GM21515 (cell line): ENCODE measurements around the gene CTSC.

Experiments used
- ATAC-seq: cut with Tn5 transposase; IDR thresholded peaks from one replicate; pipeline ENCODE4 v1.9.1; 2021; ENCODE audit not compliant: unreplicated experiment

The CTSC gene

DNA sequence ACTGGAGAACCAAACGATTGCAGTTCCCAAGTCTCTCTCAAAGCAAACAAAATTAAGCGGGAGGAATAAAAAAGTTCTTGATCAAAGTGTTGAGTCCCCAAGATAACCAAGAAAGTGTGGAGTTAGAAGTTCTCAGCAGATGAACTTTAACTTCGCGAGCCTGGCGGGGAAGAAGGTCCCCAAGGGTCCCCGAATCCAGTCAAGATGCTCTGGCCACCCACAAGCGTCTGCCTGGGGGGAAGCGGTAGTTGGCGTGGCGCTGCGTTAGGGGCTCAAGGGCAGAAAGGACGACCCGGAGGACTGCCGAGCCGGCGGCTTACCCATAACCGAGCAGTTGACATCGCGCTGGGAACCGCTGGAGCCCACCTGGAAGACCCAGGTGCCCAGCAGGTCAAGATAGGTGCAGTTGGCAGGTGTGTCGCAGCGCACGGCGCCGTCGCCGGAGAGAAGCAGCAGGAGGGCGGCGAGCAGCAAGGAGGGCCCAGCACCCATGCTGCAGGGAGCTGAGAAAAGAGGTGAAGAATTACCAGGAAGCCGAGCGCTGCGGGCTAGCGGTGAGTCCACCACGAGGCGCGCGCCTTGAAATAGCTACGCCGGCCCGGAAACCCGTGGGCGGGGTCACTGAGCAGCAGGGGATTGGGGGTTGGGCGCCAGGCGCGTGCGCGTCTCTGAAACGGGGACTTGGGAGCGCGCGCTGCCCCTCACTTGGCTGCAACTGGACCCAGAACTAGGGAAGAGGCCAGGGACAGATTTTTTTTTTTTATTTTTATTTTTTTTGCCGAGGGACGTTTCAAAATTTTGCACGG is at the start of gene CTSC:
CTSC (minus strand) TSS at position 556 of the 806 bp plus-strand sequence; CDS start at position 492, 64 bp downstream.
- ATAC-seq: peak; percentile 93

- ATAC-seq: no peak
Measured at GRCh38 chr11:88384669-88385005, 47.1 kb upstream of the CTSC start.

- ATAC-seq: no peak
Measured at GRCh38 chr11:88384004-88384668, 46.6 kb upstream of the CTSC start.

DNA sequence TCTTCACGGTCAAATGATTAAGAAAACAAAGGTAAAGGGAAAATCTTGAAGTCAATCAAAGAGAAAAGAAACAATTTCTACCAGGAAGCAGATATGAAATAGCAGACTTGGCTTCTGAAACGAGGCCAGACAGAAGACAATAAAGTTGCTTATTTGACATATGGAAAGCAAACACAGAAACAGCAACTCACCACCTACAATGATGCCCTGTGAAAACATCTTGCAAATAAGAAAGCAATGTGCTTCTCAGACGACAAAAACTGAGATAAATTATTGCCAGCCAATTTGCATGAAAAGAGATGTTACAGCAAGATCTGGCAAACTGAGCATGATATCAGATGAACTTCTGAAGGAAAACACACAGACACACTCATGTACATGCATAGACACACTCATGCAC is 45.9 kb upstream of the CTSC start:
- no peak for ATAC-seq

- no peak for ATAC-seq
Measured at GRCh38 chr11:88379130-88379529, 41.6 kb upstream of the CTSC start.

- ATAC-seq: no peak
Measured at GRCh38 chr11:88378422-88379066, 41.0 kb upstream of the CTSC start.

DNA sequence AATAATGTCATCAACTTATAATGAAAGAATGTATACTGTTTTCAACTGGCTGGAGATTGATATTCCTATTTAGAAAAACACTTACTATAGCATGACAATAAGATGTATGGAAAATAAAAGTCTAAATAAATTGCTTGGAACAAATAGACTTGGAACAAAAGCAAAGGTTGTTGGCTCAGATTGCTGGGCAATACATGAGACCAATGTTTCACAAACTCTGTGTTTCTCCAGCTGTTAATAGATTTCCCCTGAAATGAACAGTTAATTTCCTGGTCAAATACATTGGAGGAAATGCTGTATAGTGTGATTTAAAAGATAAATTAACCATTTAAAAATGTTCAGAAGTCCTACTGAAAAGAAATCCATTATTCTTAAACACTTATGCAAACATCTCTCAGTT is 40.1 kb upstream of the CTSC start:
- no peak for ATAC-seq

GRCh38 chr11:88377144-88377543 is 39.6 kb upstream of the CTSC start:
- ATAC-seq: no peak

GRCh38 chr11:88375927-88376470 is 38.5 kb upstream of the CTSC start:
- no peak for ATAC-seq

GRCh38 chr11:88370782-88371181 is 33.2 kb upstream of the CTSC start:
- no peak for ATAC-seq

DNA sequence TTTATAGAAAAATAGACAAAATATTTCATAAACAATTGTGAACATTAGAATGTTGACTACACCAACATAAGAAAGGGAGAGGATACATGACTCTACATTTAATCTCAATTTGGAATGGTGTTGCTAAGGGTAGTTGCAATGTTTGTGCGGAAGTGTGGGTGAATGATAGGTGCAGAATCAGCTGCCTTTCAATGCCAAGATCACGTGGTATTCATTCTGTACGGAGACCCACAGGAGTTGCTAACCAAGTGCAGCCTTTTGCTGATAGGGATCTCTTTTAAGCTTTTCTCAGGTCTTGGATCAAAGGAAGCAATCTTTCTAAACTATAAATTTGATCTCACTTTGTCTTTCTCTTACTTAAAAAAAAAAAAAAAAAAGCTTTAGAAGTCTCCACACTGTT is 29.8 kb upstream of the CTSC start:
- ATAC-seq: no peak

DNA sequence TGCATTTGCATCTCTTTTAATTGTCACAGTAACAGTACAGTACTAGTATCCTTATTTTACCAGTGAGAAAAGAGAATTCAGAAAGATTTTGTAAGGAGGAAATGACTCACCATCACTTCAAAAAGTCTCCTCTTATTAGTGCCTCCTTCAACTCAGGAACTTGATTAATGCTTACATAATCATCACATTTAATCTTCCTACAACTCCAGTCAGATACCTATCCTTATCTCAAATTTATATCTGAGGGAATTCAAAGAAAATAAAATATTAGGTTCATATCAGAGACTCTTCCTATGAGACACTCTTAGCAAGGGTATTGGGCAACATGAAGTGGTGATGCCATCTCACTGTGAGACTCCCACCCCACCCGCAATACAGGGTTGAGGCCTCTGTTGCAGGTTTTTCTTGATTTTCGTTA is 26.1 kb upstream of the CTSC start:
- ATAC-seq: no peak

DNA sequence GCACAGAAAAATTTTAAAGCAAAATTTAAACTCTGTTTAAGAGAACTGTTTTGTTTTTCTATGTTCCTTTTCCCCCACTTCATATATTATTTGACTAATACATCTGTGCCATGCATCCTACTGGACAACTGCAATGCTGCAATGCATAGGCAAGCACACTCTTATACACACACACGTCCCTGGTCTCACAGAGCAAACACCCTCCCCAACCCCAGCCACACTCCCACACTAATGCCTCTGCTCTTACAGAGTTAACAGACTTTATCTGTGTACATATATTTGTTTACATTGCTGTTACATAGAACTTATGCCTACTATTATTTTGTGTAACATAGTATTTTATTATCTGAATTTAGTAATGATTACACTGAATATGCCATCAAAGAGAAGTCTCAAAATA is 25.5 kb upstream of the CTSC start:
- no peak for ATAC-seq

- ATAC-seq: no peak
Measured at GRCh38 chr11:88360141-88360540, 22.6 kb upstream of the CTSC start.

GRCh38 chr11:88359541-88359940 is 22.0 kb upstream of the CTSC start:
- peak; percentile 67 for ATAC-seq

- ATAC-seq: no peak
Measured at GRCh38 chr11:88359114-88359513, 21.6 kb upstream of the CTSC start.

- no peak for ATAC-seq
Measured at GRCh38 chr11:88358040-88358431, 20.5 kb upstream of the CTSC start.

DNA sequence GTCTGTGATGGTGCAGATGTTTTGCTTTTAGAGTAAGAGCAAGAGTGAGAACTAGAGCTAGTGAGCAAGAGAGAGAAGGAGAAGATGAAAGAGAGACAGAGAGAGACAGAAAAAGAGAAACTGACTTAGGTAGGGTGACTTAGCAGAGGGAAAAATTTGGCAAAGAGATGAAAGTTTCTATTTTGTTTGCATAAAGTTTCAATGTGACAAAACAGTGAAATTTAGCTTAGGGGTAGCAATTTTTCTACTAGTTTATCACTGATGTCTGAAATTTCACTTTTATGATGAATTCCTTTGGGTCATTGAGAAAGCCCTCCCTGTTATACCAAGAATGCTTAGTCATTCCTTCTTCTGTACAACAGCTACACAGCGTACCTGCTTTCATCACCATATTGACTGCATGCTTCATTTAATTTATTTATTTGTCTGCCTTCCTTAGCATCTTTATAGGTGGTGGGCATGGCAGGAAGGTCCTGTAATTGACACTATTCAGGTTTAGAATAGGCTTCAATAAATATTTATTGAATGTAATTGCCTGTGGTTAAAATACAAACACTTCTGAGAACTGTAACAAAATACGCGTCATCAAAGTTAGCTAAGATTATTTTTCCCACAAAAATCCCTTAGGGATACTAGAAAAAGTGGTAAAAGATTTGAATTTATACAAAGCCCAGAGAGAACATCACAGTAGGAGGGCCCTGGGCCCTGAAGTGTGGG is 19.9 kb upstream of the CTSC start:
- peak; percentile 66 for ATAC-seq

- no peak for ATAC-seq
Measured at GRCh38 chr11:88355887-88356286, 18.4 kb upstream of the CTSC start.

DNA sequence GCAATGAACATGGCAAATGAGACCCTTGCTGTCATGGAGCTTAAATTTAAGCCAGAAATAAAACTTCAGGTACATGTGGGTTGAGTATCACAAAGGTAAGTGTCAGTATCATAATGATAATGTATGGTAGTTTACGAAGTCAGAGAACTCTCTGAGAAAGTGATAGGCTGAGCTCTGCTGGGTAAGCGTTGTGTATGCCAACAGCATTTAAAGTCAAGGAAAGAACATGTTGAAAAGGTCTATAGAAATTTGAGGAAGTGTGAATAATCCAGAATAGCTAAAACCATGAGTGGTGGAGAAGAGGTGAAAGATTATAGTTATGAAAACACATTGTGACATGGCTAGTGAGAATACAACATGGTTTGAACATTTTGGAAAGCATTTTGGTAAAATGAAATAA is 17.4 kb upstream of the CTSC start:
- ATAC-seq: no peak

DNA sequence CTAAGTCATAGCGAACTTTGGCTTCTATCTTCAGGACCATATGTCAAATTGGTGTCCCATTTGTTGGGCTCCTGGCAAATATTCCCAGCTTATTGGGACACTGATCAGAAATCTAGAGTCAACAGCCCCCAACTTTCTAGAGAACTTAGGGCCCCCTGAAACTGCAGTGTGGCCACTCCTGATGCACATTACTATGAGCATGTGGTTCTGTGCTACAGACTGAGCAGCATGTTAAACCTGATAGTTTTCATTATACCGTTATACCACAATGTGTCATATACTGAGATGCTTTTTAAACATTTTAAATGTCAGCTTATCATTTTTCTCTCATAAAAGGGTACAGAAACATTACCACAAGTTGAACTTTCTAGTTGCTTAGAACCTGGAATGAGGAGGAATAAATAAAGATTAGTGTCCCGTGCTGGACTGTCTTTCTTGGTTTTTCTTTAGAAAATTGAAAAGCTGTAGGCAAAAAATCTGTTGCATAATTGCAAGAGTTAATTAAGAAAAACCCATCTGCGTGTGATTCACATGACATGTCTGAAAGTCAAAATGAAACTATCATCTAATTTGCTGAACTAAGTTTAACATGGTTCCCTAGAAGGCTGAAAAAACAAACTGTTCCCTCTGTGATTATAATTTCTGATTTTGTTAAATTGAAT is 16.4 kb upstream of the CTSC start:
- no peak for ATAC-seq
